Right lobe of liver (tissue), 6 donors: ENCODE data around the gene CCDC85C. TPM values are rescaled to one million over a fixed set of nuclear protein-coding genes. Genes with fewer than 3 reads are reported as not detected.

ENCODE experiments used
- ATAC-seq, 4 donors: fragments of 200-7000 bp; cut with Tn5 transposase; one replicate each; pipeline ENCODE4 v1.9.1; 2020; ENCODE audit warnings: mild to moderate bottlenecking in 4 of 4, moderate library complexity in 4 of 4
- DNase-seq, 3 donors: peaks; one replicate each; pipeline ENCODE4 v3.0.0-alpha.2; 2020
- H3K27ac ChIP-seq, 3 donors: fragments of 200-600 bp; one replicate each; pipeline ENCODE4 v1.8.0; 2022
- H3K27me3 ChIP-seq, 2 donors: fragments of 200-600 bp; one replicate each; pipeline ENCODE4 v1.8.0; 2022
- H3K36me3 ChIP-seq, 4 donors: fragments of 200-600 bp; sonication (generic) in 1 of 4; one replicate each; pipeline versions ENCODE4 v1.5.1 to v1.8.0; 2017 to 2022; ENCODE audit warnings: control low read depth in 1 of 4
- H3K4me1 ChIP-seq, 4 donors: fragments of 200-600 bp; sonication (generic) in 1 of 4; one replicate each; pipeline versions ENCODE4 v1.5.1 to v1.8.0; 2017 to 2022; ENCODE audit warnings: control low read depth in 1 of 4
- H3K4me3 ChIP-seq, 3 donors: fragments of 200-600 bp; one replicate each; pipeline ENCODE4 v1.8.0; 2022
- H3K9me3 ChIP-seq, 4 donors: fragments of 200-600 bp; sonication (generic) in 1 of 4; one replicate each; pipeline versions ENCODE4 v1.5.1 to v1.8.0; 2017 to 2022; ENCODE audit warnings: control low read depth in 1 of 4
- CTCF ChIP-seq, 4 donors: fragments of 200-600 bp in 3 of 4; fragments of 450-650 bp in 1 of 4; IDR thresholded peaks; one replicate each; pipeline versions ENCODE4 v1.5.1 to v1.8.0; 2016 to 2022; ENCODE audit warnings: antibody characterized with exemption in 4 of 4, mild to moderate bottlenecking in 2 of 4
- POLR2A ChIP-seq: fragments of 450-650 bp; IDR thresholded peaks from one replicate; pipeline ENCODE4 v1.6.1; 2017; ENCODE audit warnings: antibody characterized with exemption, mild to moderate bottlenecking
- WGBS: methylation state at CpG from one replicate; pipeline ENCODE4 v1.1.6; 2018; ENCODE audit warnings: low coverage, low lambda C conversion rate; ENCODE audit not compliant: insufficient coverage; ENCODE audit errors: missing lambda C conversion rate; 5-methylcytosine and 5-hydroxymethylcytosine counted together
- intact Hi-C, 2 donors: fragments of 100-400 bp; cut with DNase I; formaldehyde crosslinking; loops; one replicate each; pipeline versions ENCODE4 v1.11.2 to v1.14.1; 2022
- total RNA-seq, 6 experiments: library from RNA; depleted of rRNA in 2 of 6; stranded (reverse); fragments of >200 nt in 2 of 6; fragmentation: NEBNext Ultra II Directional in 3 of 6; extraction: Animal tissue kit (Norgen Biotek cat#: 25700) in 3 of 6; gene quantifications; one replicate each; pipeline versions ENCODE4 v1.1.0 to v1.2.4, GENCODE V29; 2016 to 2023
- donor health status: DM: no; HTN: yes; CAD: no.
- donor health status: DM: no; HTN: no; CAD: no.
- donor health status: DM: no; HTN: no; CAD: no.
- donor health status: DM: no; HTN: yes; CAD: no.
- donor health status: DM: no; HTN: yes; CAD: no.

The CCDC85C gene
- total RNA-seq, 6 experiments from 2014 or later, result 13.6 to 32.8 (median 21.8) TPM

GRCh38 chr14:99476864-99477263, 127.1 kb downstream of the CCDC85C start:
- TF ChIP-seq POLR2A, result no peak
- TF ChIP-seq CTCF (IDR thresholded peaks at IDR 0.05), result no peak
- ATAC-seq (no peak), DNase-seq (no peak)
- intact Hi-C loops, result no loop called here
- Histone ChIP-seq H3K27ac (no peak overlapping the region), H3K9me3 (no peaks in the 10 kb centered on the region), H3K27me3 (no peaks in the 10 kb centered on the region), H3K4me1 (peaks cover 0 to 26% (median 12%) of the 10 kb centered on the region in 4 donors), H3K36me3 (no peaks in the 10 kb centered on the region), H3K4me3 (no peak overlapping the region)
- WGBS, result 26% methylated on average over 1 of the region's 1 CpG

- peaks cover 0 to 26% (median 12%) of the 10 kb centered on the region in 4 donors for H3K4me1 ChIP-seq
- WGBS, result 56% methylated on average over 2 of the region's 2 CpGs
Measured at GRCh38 chr14:99475660-99476059, 128.3 kb downstream of the CCDC85C start.

GRCh38 chr14:99475179-99475578, 128.8 kb downstream of the CCDC85C start:
- DNase-seq, result no peak
- Histone ChIP-seq H3K9me3 (no peaks in the 10 kb centered on the region), H3K27me3 (no peaks in the 10 kb centered on the region), H3K4me1 (peaks cover 0 to 26% (median 12%) of the 10 kb centered on the region in 4 donors), H3K27ac (no peak overlapping the region), H3K36me3 (no peaks in the 10 kb centered on the region), H3K4me3 (no peak overlapping the region)
- WGBS, result 33% methylated on average over 9 of the region's 9 CpGs
- intact Hi-C loops, result no loop called here
- TF ChIP-seq POLR2A, result no peak
- TF ChIP-seq CTCF (IDR thresholded peaks at IDR 0.05), result peak in 1 of 4 donors; percentile 12
- ATAC-seq, result peak; percentile 61 to 76 (median 71)

More at GRCh38 chr14:99475660-99476059, 128.3 kb downstream of the CCDC85C start:
- Histone ChIP-seq H3K9me3 (no peaks in the 10 kb centered on the region), H3K4me3 (no peak overlapping the region), H3K36me3 (no peaks in the 10 kb centered on the region), H3K27ac (no peak overlapping the region), H3K27me3 (no peaks in the 10 kb centered on the region)
- DNase-seq, result no peak
- no peak for TF ChIP-seq CTCF (IDR thresholded peaks at IDR 0.05)
- no peak for TF ChIP-seq POLR2A
- no peak for ATAC-seq
- intact Hi-C loops, result no loop called here

GRCh38 chr14:99473458-99473857, 130.5 kb downstream of the CCDC85C start:
- no peak for DNase-seq
- Histone ChIP-seq H3K27ac (no peak overlapping the region), H3K4me3 (no peak overlapping the region), H3K27me3 (no peaks in the 10 kb centered on the region), H3K36me3 (no peaks in the 10 kb centered on the region), H3K9me3 (no peaks in the 10 kb centered on the region), H3K4me1 (peaks cover 0 to 14% (median 6%) of the 10 kb centered on the region in 4 donors)
- intact Hi-C loops, result no loop called here
- 74% methylated on average over 3 of the region's 3 CpGs for WGBS
- TF ChIP-seq POLR2A, result no peak
- TF ChIP-seq CTCF (IDR thresholded peaks at IDR 0.05), result no peak
- ATAC-seq, result no peak

GRCh38 chr14:99472937-99473336, 131.1 kb downstream of the CCDC85C start:
- Histone ChIP-seq H3K9me3 (no peaks in the 10 kb centered on the region), H3K4me1 (peaks cover 0 to 13% (median 6%) of the 10 kb centered on the region in 4 donors), H3K27ac (no peak overlapping the region), H3K36me3 (no peaks in the 10 kb centered on the region), H3K4me3 (no peak overlapping the region), H3K27me3 (no peaks in the 10 kb centered on the region)
- 76% methylated on average over 4 of the region's 4 CpGs for whole genome bisulfite sequencing
- DNase-seq (no peak), ATAC-seq (no peak)
- no peak for TF ChIP-seq POLR2A
- no peak for TF ChIP-seq CTCF (IDR thresholded peaks at IDR 0.05)
- intact Hi-C loops, result no loop called here
